ENCODE data around the gene MRPL48.

The MRPL48 gene

DNA sequence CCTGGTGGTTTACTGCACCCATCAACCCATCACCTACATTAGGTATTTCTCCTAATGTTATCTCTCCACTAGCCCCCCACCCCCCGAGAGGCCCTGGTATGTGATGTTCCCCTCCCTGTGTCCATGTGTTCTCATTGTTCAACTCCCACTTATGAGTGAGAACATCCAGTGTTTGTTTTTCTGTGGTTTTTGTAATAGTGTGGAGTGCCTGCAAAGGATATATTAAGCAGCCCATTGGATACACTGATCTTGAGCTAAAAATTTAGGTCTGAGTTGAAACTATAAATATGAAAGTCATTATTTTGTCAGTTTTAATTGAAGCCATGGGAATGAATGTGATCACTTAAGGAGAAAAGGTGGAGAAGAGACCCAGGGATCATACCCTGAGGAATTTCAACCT is 23.0 kb downstream of the MRPL48 start:
- no peak overlapping the region for H3K4me2 ChIP-seq (ENCODE audit: insufficient read depth, low read length, poor library complexity, severe bottlenecking)
- H2BK15ac ChIP-seq (ENCODE audit: low read length): no peak overlapping the region
- H3K27ac ChIP-seq (replicated peaks; ENCODE audit: low read length): no peak overlapping the region
- no peak overlapping the region for H2BK12ac ChIP-seq (ENCODE audit: low read length)
- no peak overlapping the region for H2BK120ac ChIP-seq (ENCODE audit: low read depth, low read length)
- no peak overlapping the region for H2AK5ac ChIP-seq (ENCODE audit: low read depth, low read length)
- H3K9me3 ChIP-seq (replicated peaks in 1 of 2; ENCODE audit: control insufficient read depth in 2 of 2, insufficient read depth in 1 of 2, low read depth in 1 of 2, low read length in 2 of 2): peaks cover 0 to 3% of the 10 kb centered on the region in 2 donors
- H3K4ac ChIP-seq (ENCODE audit: low read length): no peak overlapping the region
- no CpG with 5 or more reads among the region's 1 CpG for WGBS, 2 donors (ENCODE audit: extremely low coverage in 2 of 2, insufficient read length in 2 of 2, insufficient replicate concordance in 1 of 2)
- no peak overlapping the region for H3K14ac ChIP-seq (ENCODE audit: low read length)
- H4K91ac ChIP-seq (ENCODE audit: low read depth, low read length, poor library complexity): no peak overlapping the region
- H3K4me1 ChIP-seq (ENCODE audit: control insufficient read depth in 2 of 2, insufficient read depth in 1 of 2, low read depth in 1 of 2, low read length in 2 of 2): no peaks in the 10 kb centered on the region
- no peak overlapping the region for H2BK5ac ChIP-seq (ENCODE audit: low read length)
- no peak overlapping the region for H3K9ac ChIP-seq (ENCODE audit: low read depth, low read length, poor library complexity)
- peaks cover 0 to 27% of the 10 kb centered on the region in 2 donors for H3K36me3 ChIP-seq (replicated peaks in 1 of 2; ENCODE audit: control insufficient read depth in 2 of 2, insufficient read depth in 2 of 2, low read length in 2 of 2)
- no peaks in the 10 kb centered on the region for H3K27me3 ChIP-seq (ENCODE audit: control insufficient read depth in 3 of 3, insufficient read depth in 3 of 3, low read depth in 1 of 3, low read length in 3 of 3)
- peaks cover 1% of the 10 kb centered on the region for H3K79me1 ChIP-seq (ENCODE audit: low read depth, low read length)
- no peak overlapping the region for H3K4me3 ChIP-seq (ENCODE audit: low read length in 2 of 2)
- no peak overlapping the region for H4K8ac ChIP-seq (ENCODE audit: low read depth, low read length)
- no peak overlapping the region for H3K23ac ChIP-seq (ENCODE audit: low read depth, low read length, poor library complexity)
- H2AFZ ChIP-seq (ENCODE audit: low read length): no peak overlapping the region
- no peak for DNase-seq (ENCODE audit: low spot score)
- no peak overlapping the region for H3K18ac ChIP-seq (ENCODE audit: low read length)

DNA sequence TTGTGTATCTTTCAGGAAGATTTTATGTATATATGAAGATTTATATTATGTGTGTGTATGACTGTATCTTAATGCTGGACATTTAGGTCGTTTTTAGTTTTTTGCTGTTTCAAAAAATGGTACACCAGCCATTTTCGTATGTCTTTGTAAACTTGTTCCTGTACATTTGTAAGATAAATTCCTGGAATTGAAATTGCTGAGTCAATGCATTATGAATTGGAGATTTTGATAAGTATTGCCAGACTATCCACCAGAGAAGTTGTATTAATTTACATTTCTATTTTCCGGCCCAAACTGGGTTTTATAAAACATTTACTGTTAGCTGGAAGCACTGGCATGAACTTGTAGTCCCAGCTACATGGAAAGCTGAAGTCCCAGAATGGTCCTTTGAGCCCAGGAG is 24.6 kb downstream of the MRPL48 start:
- H2BK12ac ChIP-seq (ENCODE audit: low read length): no peak overlapping the region
- no peak overlapping the region for H3K18ac ChIP-seq (ENCODE audit: low read length)
- H3K14ac ChIP-seq (ENCODE audit: low read length): no peak overlapping the region
- no peak overlapping the region for H3K9ac ChIP-seq (ENCODE audit: low read depth, low read length, poor library complexity)
- no peak overlapping the region for H3K4ac ChIP-seq (ENCODE audit: low read length)
- H2BK120ac ChIP-seq (ENCODE audit: low read depth, low read length): no peak overlapping the region
- no peak overlapping the region for H2AK5ac ChIP-seq (ENCODE audit: low read depth, low read length)
- no CpG with 5 or more reads among the region's 3 CpGs for WGBS, 2 donors (ENCODE audit: extremely low coverage in 2 of 2, insufficient read length in 2 of 2, insufficient replicate concordance in 1 of 2)
- peaks cover 0 to 3% of the 10 kb centered on the region in 2 donors for H3K9me3 ChIP-seq (replicated peaks in 1 of 2; ENCODE audit: control insufficient read depth in 2 of 2, insufficient read depth in 1 of 2, low read depth in 1 of 2, low read length in 2 of 2)
- H4K91ac ChIP-seq (ENCODE audit: low read depth, low read length, poor library complexity): no peak overlapping the region
- H4K8ac ChIP-seq (ENCODE audit: low read depth, low read length): no peak overlapping the region
- no peak overlapping the region for H3K4me3 ChIP-seq (ENCODE audit: low read length in 2 of 2)
- H3K36me3 ChIP-seq (replicated peaks in 1 of 2; ENCODE audit: control insufficient read depth in 2 of 2, insufficient read depth in 2 of 2, low read length in 2 of 2): peaks cover 0 to 15% of the 10 kb centered on the region in 2 donors
- H3K4me2 ChIP-seq (ENCODE audit: insufficient read depth, low read length, poor library complexity, severe bottlenecking): no peak overlapping the region
- no peak overlapping the region for H2AFZ ChIP-seq (ENCODE audit: low read length)
- no peaks in the 10 kb centered on the region for H3K27me3 ChIP-seq (ENCODE audit: control insufficient read depth in 3 of 3, insufficient read depth in 3 of 3, low read depth in 1 of 3, low read length in 3 of 3)
- H2BK5ac ChIP-seq (ENCODE audit: low read length): no peak overlapping the region
- no peaks in the 10 kb centered on the region for H3K4me1 ChIP-seq (ENCODE audit: control insufficient read depth in 2 of 2, insufficient read depth in 1 of 2, low read depth in 1 of 2, low read length in 2 of 2)
- DNase-seq (ENCODE audit: low spot score): no peak
- no peak overlapping the region for H3K27ac ChIP-seq (replicated peaks; ENCODE audit: low read length)
- no peak overlapping the region for H3K23ac ChIP-seq (ENCODE audit: low read depth, low read length, poor library complexity)
- H2BK15ac ChIP-seq (ENCODE audit: low read length): no peak overlapping the region
- H3K79me1 ChIP-seq (ENCODE audit: low read depth, low read length): peaks cover 1% of the 10 kb centered on the region

- no peak overlapping the region for H2BK15ac ChIP-seq (ENCODE audit: low read length)
- no peak overlapping the region for H2BK12ac ChIP-seq (ENCODE audit: low read length)
- no peak overlapping the region for H4K91ac ChIP-seq (ENCODE audit: low read depth, low read length, poor library complexity)
- no peaks in the 10 kb centered on the region for H3K9me3 ChIP-seq (replicated peaks in 1 of 2; ENCODE audit: control insufficient read depth in 2 of 2, insufficient read depth in 1 of 2, low read depth in 1 of 2, low read length in 2 of 2)
- no peak overlapping the region for H2AFZ ChIP-seq (ENCODE audit: low read length)
- H2AK5ac ChIP-seq (ENCODE audit: low read depth, low read length): no peak overlapping the region
- H3K27me3 ChIP-seq (ENCODE audit: control insufficient read depth in 3 of 3, insufficient read depth in 3 of 3, low read depth in 1 of 3, low read length in 3 of 3): no peaks in the 10 kb centered on the region
- H3K14ac ChIP-seq (ENCODE audit: low read length): no peak overlapping the region
- H3K4me2 ChIP-seq (ENCODE audit: insufficient read depth, low read length, poor library complexity, severe bottlenecking): no peak overlapping the region
- H3K4me3 ChIP-seq (ENCODE audit: low read length in 2 of 2): no peak overlapping the region
- H3K23ac ChIP-seq (ENCODE audit: low read depth, low read length, poor library complexity): no peak overlapping the region
- WGBS, 2 donors (ENCODE audit: extremely low coverage in 2 of 2, insufficient read length in 2 of 2, insufficient replicate concordance in 1 of 2): no CpG with 5 or more reads among the region's 8 CpGs
- no peak overlapping the region for H3K4ac ChIP-seq (ENCODE audit: low read length)
- H2BK5ac ChIP-seq (ENCODE audit: low read length): no peak overlapping the region
- no peak for DNase-seq (ENCODE audit: low spot score)
- H3K18ac ChIP-seq (ENCODE audit: low read length): no peak overlapping the region
- peaks cover 0 to 3% of the 10 kb centered on the region in 2 donors for H3K36me3 ChIP-seq (replicated peaks in 1 of 2; ENCODE audit: control insufficient read depth in 2 of 2, insufficient read depth in 2 of 2, low read length in 2 of 2)
- H4K8ac ChIP-seq (ENCODE audit: low read depth, low read length): no peak overlapping the region
- peaks cover 1% of the 10 kb centered on the region for H3K79me1 ChIP-seq (ENCODE audit: low read depth, low read length)
- no peak overlapping the region for H2BK120ac ChIP-seq (ENCODE audit: low read depth, low read length)
- H3K4me1 ChIP-seq (ENCODE audit: control insufficient read depth in 2 of 2, insufficient read depth in 1 of 2, low read depth in 1 of 2, low read length in 2 of 2): peaks cover 0 to 2% of the 10 kb centered on the region in 2 donors
- no peak overlapping the region for H3K9ac ChIP-seq (ENCODE audit: low read depth, low read length, poor library complexity)
- H3K27ac ChIP-seq (replicated peaks; ENCODE audit: low read length): no peak overlapping the region
Measured at GRCh38 chr11:73814812-73815211, 27.1 kb downstream of the MRPL48 start.

GRCh38 chr11:73818846-73819245 is 31.2 kb downstream of the MRPL48 start:
- Histone ChIP-seq H3K79me1 (ENCODE audit: low read depth, low read length) (no peaks in the 10 kb centered on the region), H3K27ac (replicated peaks; ENCODE audit: low read length) (peak overlapping the region; percentile 25), H3K36me3 (replicated peaks in 1 of 2; ENCODE audit: control insufficient read depth in 2 of 2, insufficient read depth in 2 of 2, low read length in 2 of 2) (peaks cover 0 to 2% of the 10 kb centered on the region in 2 donors), H4K91ac (ENCODE audit: low read depth, low read length, poor library complexity) (no peak overlapping the region), H3K18ac (ENCODE audit: low read length) (no peak overlapping the region), H3K23ac (ENCODE audit: low read depth, low read length, poor library complexity) (no peak overlapping the region), H3K14ac (ENCODE audit: low read length) (no peak overlapping the region), H2BK5ac (ENCODE audit: low read length) (no peak overlapping the region), H2BK15ac (ENCODE audit: low read length) (no peak overlapping the region), H3K4me3 (ENCODE audit: low read length in 2 of 2) (no peak overlapping the region), H3K4me1 (ENCODE audit: control insufficient read depth in 2 of 2, insufficient read depth in 1 of 2, low read depth in 1 of 2, low read length in 2 of 2) (peaks cover 0 to 2% of the 10 kb centered on the region in 2 donors), H3K4me2 (ENCODE audit: insufficient read depth, low read length, poor library complexity, severe bottlenecking) (no peak overlapping the region), H3K9ac (ENCODE audit: low read depth, low read length, poor library complexity) (no peak overlapping the region), H2AFZ (ENCODE audit: low read length) (no peak overlapping the region), H2BK120ac (ENCODE audit: low read depth, low read length) (no peak overlapping the region), H2BK12ac (ENCODE audit: low read length) (no peak overlapping the region), H2AK5ac (ENCODE audit: low read depth, low read length) (no peak overlapping the region), H3K27me3 (ENCODE audit: control insufficient read depth in 3 of 3, insufficient read depth in 3 of 3, low read depth in 1 of 3, low read length in 3 of 3) (no peaks in the 10 kb centered on the region), H3K4ac (ENCODE audit: low read length) (no peak overlapping the region), H3K9me3 (replicated peaks in 1 of 2; ENCODE audit: control insufficient read depth in 2 of 2, insufficient read depth in 1 of 2, low read depth in 1 of 2, low read length in 2 of 2) (peaks cover 2 to 10% of the 10 kb centered on the region in 2 donors), H4K8ac (ENCODE audit: low read depth, low read length) (no peak overlapping the region)
- DNase-seq (ENCODE audit: low spot score): no peak
